Motor neuron (in vitro differentiated cells): ENCODE data around the gene DNMBP. TPM values are rescaled to one million over a fixed set of nuclear protein-coding genes. Genes with fewer than 3 reads are reported as not detected.
A peak's percentile ranks its signal among the peaks of the same experiment; 100 is the strongest.
"Not testable (repeated sequence)": the region's sequence is repeated elsewhere in the genome, so short reads cannot be mapped to it uniquely, and the experiment has no call there.

ENCODE experiments used
- ATAC-seq, 8 experiments: fragments of 200-7000 bp; cut with Tn5 transposase; replicated peaks in 6 of 8; 2 replicates each; pipeline ENCODE4 v1.8.0; 2021; ENCODE audit warnings: mild to moderate bottlenecking in 8 of 8, moderate library complexity in 8 of 8
- H3K27ac ChIP-seq, 2 donors: fragments of 250-450 bp; sonication (Bioruptor Pico); 2 replicates each; pipeline ENCODE4 v1.9.0; 2021; ENCODE audit warnings: antibody characterized with exemption in 2 of 2, mild to moderate bottlenecking in 2 of 2, moderate library complexity in 1 of 2
- H3K4me1 ChIP-seq, 2 donors: fragments of 250-450 bp; sonication (Bioruptor Pico); replicated peaks in 1 of 2; 2 replicates each; pipeline ENCODE4 v1.6.1; 2021; ENCODE audit warnings: antibody characterized with exemption in 2 of 2, mild to moderate bottlenecking in 2 of 2, moderate library complexity in 1 of 2
- H3K4me3 ChIP-seq, 5 donors: fragments of 250-450 bp; sonication (Bioruptor Pico); 2 replicates each; pipeline ENCODE4 v1.9.0; 2021; ENCODE audit warnings: antibody characterized with exemption in 5 of 5, mild to moderate bottlenecking in 5 of 5, moderate library complexity in 4 of 5
- WGBS, 10 experiments: fragments of 450-650 bp; shearing (Covaris generic); methylation state at CpG; one replicate each; pipeline ENCODE4 v1.0.0; 2022; 5-methylcytosine and 5-hydroxymethylcytosine counted together
- in situ Hi-C, 9 experiments: fragments of 400-800 bp; cut with MboI; loops; one replicate each; pipeline ENCODE4 v1.15.0; 2021; ENCODE audit warnings: low sequenced_read_pairs in 9 of 9, low pct_unique_long_range_greater_than_20kb in 2 of 9; ENCODE audit not compliant: unreplicated experiment in 9 of 9
- total RNA-seq, 8 experiments: library from RNA; unstranded; fragments of 300-600 nt; gene quantifications; 2 replicates each; pipeline versions ENCODE4 v1.2.3 to v1.2.4, GENCODE V29; 2022

DNMBP gene
- total RNA-seq, 8 experiments from 2014 or later: 3.3 to 24.0 (median 9.9) TPM

DNA sequence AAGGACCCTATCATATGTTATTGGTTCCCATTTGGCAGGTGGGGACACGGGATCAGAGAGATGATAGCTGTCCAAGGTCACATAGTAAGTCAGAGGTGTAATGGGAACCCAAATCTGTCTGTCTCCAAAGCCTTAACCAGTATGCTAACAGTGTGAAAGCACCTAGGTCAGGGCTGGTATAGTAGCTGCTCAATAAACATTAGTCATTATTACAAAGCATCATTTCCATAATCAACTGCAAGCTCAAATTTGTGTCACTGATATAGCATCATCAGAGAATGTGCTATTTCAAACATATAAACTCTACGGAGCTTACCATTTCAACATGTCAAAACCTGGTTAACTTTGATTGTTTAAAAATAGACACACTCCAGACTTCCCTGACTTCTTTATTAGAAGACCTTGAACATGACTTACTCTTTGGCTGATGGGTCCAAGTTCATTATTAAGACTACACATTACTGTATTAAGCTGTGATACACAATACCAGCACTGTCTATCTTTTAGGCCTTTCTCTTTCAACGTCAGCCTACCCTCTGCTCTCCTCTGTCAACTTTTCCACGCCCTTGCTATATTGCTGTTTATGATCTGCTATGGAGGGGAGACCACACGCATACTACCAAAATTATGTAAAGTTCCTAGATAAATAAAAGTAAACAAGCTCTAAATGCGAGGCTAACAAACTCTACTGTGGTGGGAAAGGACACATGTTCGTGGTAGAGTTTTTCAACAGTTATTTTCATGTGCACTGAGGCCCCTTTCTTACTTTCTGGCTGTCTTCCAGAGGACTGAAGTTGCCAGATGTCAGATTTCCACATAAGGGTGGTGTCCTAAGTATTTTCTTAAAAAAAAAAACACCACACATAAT lies 33.6 kb downstream of the DNMBP start:
- ATAC-seq: peak in 3 of 8 experiments; percentile 52 to 63 (median 63)
- in situ Hi-C loops: no loop called here
- Histone ChIP-seq H3K4me3 (no peak overlapping the region), H3K27ac (no peak overlapping the region), H3K4me1 (no peaks in the 10 kb centered on the region)
- WGBS, 10 experiments: 6 to 100% (median 87%) methylated on average over 1 to 7 of the region's 7 CpGs

DNA sequence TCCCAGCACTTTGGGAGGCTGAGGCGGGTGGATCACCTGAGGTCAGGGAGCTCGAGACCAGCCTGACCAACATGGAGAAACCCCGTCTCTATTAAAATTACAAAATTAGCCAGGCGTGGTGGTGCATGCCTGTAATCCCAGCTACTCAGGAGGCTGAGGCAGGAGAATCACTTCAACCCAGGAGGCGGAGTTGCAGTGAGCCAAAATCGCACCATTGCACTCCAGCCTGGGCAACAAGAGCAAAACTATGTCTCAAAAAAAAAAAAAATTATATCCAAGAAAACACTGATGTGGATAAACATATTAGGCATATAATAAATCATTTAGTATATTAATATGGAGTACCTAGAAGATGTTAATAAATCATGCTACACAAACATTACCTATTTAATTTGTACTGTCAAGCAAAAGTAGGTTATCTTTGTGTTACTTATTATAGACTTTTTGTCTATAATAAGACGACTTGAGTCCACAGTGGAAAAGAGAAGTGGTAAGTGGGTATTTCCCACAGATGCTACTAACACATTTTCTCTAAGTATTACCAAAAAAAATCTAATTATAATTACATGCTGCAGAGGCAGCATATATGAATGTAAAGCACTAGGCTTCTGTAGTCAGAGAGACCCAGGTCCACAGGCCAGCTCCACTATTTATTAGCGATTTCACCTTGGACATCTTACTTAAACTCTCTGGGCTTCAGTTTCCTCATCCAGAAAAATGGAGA lies 34.5 kb downstream of the DNMBP start:
- H3K27ac ChIP-seq: no peak overlapping the region
- H3K4me3 ChIP-seq: no peak overlapping the region
- in situ Hi-C loops: no loop called here
- no peaks in the 10 kb centered on the region for H3K4me1 ChIP-seq
- ATAC-seq: no peak
- WGBS, 10 experiments: 50 to 100% (median 91%) methylated on average over 1 to 7 of the region's 8 CpGs

DNA sequence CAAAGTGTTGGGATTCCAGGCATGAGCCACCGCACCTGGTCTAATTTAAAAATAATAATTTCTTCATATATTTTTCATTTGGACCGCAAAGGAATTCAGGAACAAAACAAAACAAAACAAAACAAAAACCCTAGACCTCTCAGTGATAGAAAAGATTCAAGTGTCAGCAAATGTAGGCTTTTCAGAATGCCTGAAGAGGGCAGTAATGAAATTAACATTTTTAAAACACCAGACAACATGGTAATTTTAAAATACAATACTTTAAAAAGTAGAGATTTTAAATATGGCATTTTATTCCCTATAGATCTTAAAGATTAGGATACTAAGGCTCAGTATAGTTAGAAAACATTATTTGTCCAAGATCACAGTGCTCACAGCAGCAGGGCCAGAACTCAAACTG lies 36.6 kb downstream of the DNMBP start:
- 25 to 100% (median 87%) methylated on average over 1 to 2 of the region's 2 CpGs; no CpG with 5 or more reads in 2 of the 10 experiments for WGBS, 10 experiments
- no peak for ATAC-seq
- Histone ChIP-seq H3K4me3 (no peak overlapping the region), H3K27ac (no peak overlapping the region), H3K4me1 (no peaks in the 10 kb centered on the region)
- in situ Hi-C loops: no loop called here

DNA sequence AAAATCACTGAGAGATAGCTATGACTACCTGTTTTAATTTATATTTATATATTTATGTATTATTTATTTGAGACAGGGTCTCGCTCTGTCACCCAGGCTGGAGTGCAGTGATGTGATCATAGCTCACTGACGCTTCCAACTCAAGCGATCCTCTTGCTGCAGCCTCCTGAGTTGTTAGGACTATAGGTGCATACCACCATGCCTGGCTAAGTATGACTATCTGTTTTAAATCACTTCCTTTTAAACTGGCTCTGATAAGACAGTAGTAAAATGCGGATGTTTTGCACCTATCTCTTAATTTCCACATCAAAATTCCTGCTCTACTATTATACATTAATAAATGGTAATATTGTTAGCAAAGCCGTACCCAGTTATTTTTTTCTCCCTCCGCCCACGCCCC lies 41.8 kb downstream of the DNMBP start:
- ATAC-seq: no peak
- 83 to 100% (median 97%) methylated on average over 1 to 7 of the region's 7 CpGs; no CpG with 5 or more reads in 1 of the 10 experiments for WGBS, 10 experiments
- no peaks in the 10 kb centered on the region for H3K4me1 ChIP-seq
- in situ Hi-C loops: no loop called here
- H3K27ac ChIP-seq: no peak overlapping the region
- H3K4me3 ChIP-seq: no peak overlapping the region

DNA sequence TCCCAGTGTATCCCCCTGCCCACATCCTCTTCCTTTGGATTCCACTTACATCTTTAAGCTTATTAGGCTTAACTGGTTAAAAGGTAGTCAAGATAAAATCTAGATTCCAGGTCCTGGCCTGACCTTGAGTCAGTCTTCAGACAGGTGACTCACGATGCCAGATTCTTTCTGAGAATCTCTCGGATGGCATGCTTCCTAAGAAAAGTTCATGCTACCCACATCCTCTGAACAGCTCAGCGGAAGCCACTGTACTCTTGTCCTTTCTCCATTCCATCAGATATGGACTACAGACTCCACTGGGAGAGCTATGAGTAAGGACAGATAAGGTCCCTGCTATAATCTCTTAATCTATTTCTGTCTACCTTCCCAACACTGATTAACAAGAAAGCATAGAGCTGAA lies 43.4 kb downstream of the DNMBP start:
- ATAC-seq: no peak

DNA sequence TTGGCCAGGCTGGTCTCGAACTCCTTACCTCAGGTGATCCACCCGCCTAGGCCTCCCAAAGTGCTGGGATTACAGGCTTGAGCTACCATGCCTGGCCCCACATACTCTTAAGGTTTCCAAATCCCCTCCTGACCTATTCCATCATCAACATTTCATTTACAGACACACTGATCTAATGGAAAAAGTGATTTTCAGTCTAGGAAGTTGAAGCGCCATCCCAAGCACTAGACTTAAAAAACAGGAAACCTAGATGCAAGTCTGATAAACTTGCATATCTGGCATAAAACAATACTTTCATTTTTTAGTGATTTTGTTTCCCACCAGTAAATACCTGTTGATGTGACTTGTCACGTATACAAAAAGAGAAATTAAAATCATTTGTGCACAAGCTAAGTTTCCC lies 44.0 kb downstream of the DNMBP start:
- H3K4me1 ChIP-seq: no peaks in the 10 kb centered on the region
- H3K27ac ChIP-seq: no peak overlapping the region
- H3K4me3 ChIP-seq: no peak overlapping the region
- WGBS, 10 experiments: 91 to 100% (median 97%) methylated on average over 1 to 4 of the region's 4 CpGs; no CpG with 5 or more reads in 1 of the 10 experiments
- in situ Hi-C loops: no loop called here
- no peak for ATAC-seq

More for the DNA sequence above, 43.4 kb downstream of the DNMBP start:
- no peak overlapping the region for H3K27ac ChIP-seq
- no peaks in the 10 kb centered on the region for H3K4me1 ChIP-seq
- no peak overlapping the region for H3K4me3 ChIP-seq
- in situ Hi-C loops: no loop called here
- WGBS, 10 experiments: 14 to 100% (median 94%) methylated on average over 1 to 3 of the region's 3 CpGs; no CpG with 5 or more reads in 2 of the 10 experiments

DNA sequence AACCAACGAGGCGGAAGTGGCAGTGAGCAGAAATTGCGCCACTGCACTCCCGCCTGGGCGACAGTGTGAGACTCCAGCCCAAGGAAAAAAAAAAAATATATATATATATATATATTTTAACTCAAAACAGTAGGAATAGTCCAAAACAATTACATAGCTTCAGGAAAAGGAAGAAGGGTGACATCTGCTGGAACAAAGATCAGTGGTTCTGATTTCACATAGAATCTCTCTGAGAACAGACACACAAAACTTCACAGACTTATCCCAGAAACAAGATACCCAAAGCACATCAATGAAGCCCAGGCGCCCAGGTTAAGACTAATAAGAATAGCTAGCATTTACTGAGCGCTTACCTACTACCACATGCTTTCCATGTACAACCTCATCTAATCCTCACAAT lies 45.0 kb downstream of the DNMBP start:
- in situ Hi-C loops: no loop called here
- 87 to 100% (median 100%) methylated on average over 1 to 3 of the region's 7 CpGs; no CpG with 5 or more reads in 3 of the 10 experiments for WGBS, 10 experiments
- H3K4me1 ChIP-seq: no peaks in the 10 kb centered on the region

DNA sequence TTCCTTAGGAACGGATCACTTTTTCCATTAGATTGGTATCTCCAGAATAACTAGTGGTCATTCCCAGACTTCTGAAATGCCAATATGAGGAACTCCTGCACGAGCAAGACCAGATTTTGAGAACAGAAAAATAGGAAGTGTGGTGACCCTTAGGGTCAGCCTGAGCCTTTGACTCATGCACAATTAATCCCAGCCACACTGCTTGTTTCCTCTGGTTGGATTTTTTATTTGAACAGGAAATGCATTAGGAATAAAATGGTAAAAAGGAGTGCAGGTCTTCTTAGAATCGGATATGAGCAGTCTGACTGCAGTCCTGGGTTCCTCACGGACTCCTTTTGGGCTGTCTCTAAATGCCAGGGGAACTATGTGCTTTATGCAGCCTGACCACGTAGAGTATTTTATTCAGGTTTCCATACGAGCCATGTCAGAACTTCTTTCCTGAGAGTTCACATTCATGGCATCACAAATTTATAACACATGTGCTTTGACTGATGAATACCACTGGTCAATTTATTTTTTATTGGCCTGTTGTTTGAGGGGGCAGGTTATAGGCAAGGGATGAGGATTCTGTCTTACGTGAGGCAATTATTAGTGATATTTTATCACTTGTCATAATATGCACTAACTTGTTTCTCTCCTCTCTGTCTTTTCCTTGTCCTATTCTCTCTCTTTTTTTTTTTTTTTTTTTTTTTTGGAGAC lies 46.1 kb downstream of the DNMBP start:
- H3K4me1 ChIP-seq, ATAC-seq, H3K4me3 ChIP-seq, in situ Hi-C loops, H3K27ac ChIP-seq: not testable (repeated sequence)
- WGBS, 10 experiments: 44 to 100% (median 81%) methylated on average over 1 of the region's 7 CpGs; no CpG with 5 or more reads in 4 of the 10 experiments

More for the DNA sequence above, 45.0 kb downstream of the DNMBP start:
- no peak overlapping the region for H3K27ac ChIP-seq
- H3K4me3 ChIP-seq: no peak overlapping the region
- no peak for ATAC-seq

DNA sequence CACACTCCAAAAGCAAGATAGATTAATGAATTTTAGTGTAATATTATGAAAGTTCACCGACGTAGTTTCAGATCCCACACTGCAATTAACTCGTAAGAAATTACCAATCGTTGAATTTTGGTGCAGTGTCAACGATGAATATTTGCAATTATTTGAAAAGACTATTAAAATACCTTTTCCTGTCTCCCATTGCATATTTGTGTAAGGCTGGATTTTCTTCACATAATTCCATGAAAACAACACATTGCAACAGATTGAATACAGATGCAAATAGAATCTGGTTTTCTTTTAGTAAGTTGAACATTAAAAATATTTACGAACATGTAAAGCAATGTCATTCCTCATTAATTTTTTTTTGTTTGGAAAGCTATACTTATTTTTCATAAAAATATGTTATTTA lies 50.9 kb downstream of the DNMBP start:
- 6 to 100% (median 92%) methylated on average over 3 to 6 of the region's 6 CpGs; no CpG with 5 or more reads in 1 of the 10 experiments for WGBS, 10 experiments
- no peak for ATAC-seq
- in situ Hi-C loops: no loop called here
- Histone ChIP-seq H3K4me3 (no peak overlapping the region), H3K4me1 (no peaks in the 10 kb centered on the region), H3K27ac (no peak overlapping the region)

DNA sequence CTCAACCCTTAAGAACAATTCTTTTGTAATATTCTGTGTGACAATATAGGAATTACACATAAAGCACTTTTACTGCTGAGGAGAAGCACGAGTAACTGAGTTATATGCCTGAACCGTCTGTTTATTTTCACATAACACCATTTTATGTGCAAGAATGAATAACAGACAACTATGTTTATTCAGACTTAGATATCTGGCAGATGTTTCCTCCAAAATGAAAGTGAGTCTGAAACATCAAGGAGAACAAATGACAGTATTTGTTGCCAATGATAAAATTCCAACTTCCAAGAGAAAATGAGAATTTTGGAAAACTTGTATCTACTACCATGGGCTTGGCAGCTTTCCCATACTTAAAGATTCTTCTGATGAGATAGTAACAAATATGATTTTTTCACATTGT lies 51.4 kb downstream of the DNMBP start:
- ATAC-seq: no peak
- Histone ChIP-seq H3K4me1 (no peaks in the 10 kb centered on the region), H3K27ac (no peak overlapping the region), H3K4me3 (no peak overlapping the region)
- WGBS, 10 experiments: 0 to 100% (median 73%) methylated on average over 1 to 2 of the region's 2 CpGs; no CpG with 5 or more reads in 1 of the 10 experiments
- in situ Hi-C loops: no loop called here

DNA sequence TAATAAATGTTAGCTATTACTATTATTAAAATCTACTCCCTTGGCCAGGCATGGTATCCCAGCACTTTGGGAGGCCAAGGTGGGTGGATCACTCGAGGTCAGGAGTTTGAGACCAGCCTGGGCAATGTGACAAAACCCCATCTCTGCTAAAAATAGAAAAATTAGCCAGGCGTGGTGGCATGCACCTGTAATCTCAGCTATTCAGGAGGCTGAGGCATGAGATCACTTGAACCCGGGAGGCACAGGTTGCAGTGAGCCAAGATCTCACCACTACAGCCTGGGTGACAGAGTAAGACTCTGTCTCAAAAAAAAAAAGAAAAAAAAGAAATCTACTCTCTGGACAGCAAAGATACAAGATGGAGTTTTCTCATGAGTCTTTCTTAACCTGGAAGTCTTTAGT lies 56.2 kb downstream of the DNMBP start:
- 78 to 100% (median 100%) methylated on average over 1 to 3 of the region's 3 CpGs; no CpG with 5 or more reads in 3 of the 10 experiments for WGBS, 10 experiments
- not testable (repeated sequence) for ATAC-seq

DNA sequence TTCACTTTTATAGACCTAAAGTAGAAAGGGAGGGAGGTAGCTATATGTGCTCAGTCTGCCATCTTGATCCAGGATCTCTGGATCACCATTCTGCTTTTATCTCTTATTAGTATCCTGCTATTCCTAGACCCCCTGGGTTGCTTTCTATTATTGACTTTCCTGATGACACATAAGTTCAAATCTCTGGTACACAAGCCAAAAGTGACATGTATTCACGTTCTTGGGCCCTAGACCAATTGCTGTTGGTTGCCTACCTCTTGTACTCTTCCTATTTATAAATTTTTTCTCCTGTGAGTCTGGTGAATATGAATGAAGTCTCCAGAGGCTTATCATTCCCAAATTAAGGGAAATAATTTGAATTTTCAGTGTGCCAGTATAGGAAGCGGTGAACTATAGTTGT lies 56.9 kb downstream of the DNMBP start:
- no peak for ATAC-seq
- H3K4me1 ChIP-seq: no peaks in the 10 kb centered on the region
- in situ Hi-C loops: no loop called here
- WGBS, 10 experiments: 64 to 100% (median 89%) methylated on average over 1 to 2 of the region's 2 CpGs; no CpG with 5 or more reads in 1 of the 10 experiments
- H3K4me3 ChIP-seq: no peak overlapping the region
- no peak overlapping the region for H3K27ac ChIP-seq

More for the DNA sequence above, 56.2 kb downstream of the DNMBP start:
- in situ Hi-C loops, H3K4me1 ChIP-seq, H3K4me3 ChIP-seq, H3K27ac ChIP-seq: not testable (repeated sequence)

DNA sequence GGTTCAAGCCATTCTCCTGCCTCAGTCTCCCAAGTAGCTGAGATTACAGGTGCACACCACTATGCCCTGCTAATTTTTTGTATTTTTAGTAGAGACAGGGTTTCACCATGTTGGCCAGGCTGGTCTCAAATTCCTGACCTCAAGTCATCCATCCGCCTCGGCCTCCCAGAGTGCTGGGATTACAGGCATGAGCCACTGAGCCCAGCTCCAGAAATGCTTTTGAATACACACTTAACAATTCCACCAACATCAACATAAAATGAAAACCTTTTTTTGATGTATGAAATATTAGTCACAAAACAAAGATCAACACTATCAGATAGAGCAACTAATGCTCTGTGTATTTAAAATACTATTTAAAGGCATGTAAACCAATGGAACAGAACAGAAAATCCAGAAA lies 63.7 kb downstream of the DNMBP start:
- H3K27ac ChIP-seq, H3K4me1 ChIP-seq, ATAC-seq, in situ Hi-C loops, H3K4me3 ChIP-seq: not testable (repeated sequence)
- 0 to 100% (median 95%) methylated on average over 1 to 2 of the region's 2 CpGs; no CpG with 5 or more reads in 2 of the 10 experiments for WGBS, 10 experiments
